ENCODE results near the gene WNT2B.

WNT2B gene

DNA sequence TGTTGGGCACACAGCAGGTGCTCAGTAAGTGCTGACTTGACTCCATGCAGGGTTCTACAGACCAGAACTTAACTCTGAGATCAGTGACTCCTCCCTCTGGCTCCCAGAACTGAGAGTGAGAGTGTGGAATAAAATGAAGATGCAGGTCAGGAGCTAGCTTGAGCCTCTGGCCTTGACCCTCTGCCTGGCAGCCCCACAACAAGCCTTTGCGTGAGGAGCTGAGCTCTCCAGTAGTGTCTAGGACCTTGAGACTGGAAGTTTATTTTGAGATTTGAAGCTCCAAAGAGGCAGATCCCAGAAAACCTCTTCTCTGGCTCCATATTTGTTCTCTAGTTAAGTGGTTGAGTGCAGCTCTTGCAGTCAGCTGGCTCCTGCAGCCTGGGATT lies 3.4 kb upstream of the WNT2B start:
- DNase-seq (ENCODE audit: low spot score), result no peak

DNA sequence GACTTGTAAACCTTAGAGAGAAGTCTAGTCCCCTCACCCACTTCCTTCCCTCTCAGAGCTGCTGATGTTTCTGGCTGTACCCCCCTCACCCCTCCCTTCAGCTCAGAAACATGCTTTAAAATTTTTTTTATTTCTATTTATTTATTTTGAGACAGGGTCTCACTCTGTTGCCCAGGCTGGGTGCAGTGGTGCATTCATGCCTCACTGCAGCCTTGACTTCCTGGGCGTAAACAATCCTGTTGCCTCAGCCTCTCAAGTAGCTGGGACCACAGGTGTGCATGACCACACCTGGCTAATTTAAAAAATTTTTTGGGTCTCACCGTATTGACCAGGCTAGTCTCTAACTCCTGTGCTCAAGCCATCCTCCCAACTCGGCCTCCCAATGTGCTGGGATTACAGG lies 2.9 kb upstream of the WNT2B start:
- DNase-seq (ENCODE audit: low spot score), result no peak

DNA sequence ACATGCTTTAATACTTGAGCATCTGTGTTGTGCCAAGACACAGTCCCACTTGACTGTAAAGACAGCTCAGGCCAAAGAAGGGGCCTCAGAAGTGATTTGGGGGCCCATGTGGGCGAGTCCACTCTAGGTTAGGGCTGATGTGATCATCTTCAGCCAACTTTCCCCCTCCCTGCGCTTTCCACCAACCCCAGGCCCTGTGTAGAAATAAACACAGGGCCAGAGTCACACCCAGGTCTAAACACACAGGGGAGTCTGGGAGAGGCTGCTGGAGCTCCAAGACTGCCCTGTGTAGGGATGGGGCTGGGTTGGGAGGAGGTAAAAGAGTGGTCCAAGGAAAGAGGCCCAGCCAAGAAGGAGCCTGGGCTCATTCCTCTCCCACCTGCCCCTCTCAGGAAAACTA lies 2.5 kb upstream of the WNT2B start:
- DNase-seq (ENCODE audit: low spot score), result no peak

DNA sequence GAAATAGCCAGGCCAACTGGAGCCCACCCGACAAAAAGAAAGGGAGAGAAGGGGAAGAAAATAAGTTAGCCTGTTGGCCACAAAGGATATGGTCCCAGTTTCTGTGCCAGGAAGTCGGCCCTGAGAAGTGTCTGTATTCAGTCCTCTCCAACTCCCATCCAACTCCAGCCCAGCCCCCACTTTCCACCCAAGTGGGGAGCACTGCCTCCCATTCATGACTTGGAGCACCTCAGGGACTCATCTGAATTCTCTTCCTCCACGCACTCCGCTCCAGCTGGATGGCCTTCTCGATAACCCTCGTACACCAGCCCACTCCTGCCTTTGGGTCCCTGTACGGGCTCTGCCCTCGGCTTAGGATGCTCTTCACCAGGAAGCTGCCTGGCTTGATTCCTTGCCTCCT lies 2.0 kb upstream of the WNT2B start:
- DNase-seq (ENCODE audit: low spot score), result no peak

DNA sequence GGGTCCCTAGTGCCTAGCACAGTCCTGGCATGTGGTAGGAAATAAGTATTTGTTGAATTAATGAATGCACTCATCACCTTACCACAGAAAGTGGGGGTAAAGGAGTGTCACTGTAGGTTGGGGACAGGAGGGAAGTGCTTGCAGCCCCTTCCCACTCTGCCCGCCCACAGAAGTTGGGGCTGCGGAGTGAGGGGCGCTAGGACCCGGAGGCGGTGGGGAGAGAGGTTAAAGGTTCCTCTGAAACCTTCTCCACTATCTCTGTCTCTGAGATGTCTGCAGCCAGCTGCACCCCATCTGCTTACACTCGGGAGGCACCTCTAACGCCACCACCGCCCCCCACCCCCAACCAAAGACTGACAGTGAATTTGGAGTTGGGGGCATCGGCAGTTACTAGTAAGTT lies 1.4 kb upstream of the WNT2B start:
- no peak for DNase-seq (ENCODE audit: low spot score)

DNA sequence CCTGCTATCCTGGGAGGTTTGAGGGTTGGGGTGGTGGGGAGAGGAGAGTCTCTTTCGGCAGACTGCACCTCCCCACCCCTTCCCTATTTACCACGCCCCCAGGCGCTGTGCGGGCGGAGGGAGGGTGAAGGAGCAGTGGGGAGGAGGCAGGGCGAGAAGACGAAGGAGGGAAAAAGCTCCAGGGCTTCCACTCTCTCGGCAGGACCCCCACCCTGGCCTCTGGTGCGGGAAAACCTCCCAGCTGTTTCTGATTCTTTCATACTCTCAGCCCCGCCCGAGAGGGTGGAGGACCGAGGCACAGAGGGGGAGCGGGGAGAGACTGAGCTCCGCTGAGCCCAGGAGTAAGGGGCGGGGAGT lies 866 bp upstream of the WNT2B start:
- DNase-seq (ENCODE audit: low spot score), result no peak

DNA sequence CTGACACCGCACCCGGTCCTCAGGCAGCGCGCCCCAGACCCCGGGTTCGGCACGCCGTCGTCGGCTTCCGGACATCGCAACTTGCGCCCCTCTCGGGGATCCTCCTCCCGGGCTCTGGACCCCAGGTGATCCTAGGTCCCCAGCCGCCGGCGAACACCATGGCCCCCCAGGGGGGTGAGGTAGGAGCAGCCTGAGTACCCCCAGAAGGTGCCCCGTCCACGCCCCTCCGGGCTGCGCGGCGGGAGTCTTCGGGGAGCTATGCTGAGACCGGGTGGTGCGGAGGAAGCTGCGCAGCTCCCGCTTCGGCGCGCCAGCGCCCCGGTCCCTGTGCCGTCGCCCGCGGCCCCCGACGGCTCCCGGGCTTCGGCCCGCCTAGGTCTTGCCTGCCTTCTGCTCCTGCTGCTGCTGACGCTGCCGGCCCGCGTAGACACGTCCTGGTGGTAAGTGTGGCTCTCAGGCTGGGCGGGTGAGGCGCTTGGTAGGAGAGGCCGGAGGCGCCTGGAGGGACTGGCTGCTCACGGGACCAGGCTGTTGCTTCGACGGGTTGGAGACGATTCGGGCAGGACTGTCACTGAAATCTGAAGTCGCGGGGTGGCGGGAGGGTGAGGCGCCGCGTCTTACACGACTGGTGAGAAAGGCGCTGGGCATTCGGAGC lies 367 bp downstream of the WNT2B start:
- no peak for DNase-seq (ENCODE audit: low spot score)

DNA sequence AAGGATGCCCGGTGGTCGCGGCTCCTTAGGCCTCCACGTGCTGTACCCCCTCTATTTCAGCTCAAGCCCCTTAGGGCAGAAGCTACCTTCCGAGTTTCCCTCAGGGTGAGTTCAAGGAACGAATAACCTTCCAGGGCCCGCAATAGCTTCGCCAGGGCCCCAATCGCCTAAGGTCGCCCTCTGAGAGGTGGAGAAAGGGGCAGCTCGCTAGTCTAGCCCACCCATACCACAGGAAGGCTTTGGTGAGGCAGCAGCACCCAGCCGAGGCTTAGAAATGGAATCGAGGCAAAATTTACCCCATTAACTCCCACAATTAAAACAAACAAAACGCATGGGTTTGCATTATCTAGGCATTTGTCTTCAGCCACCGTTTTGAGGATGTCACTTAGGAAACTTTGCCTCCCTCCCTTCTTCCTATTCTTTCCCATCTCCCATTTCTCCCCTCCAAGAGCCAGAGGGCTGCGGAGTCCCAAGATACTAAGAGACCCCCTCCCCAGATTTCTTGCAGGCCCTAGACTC lies 954 bp downstream of the WNT2B start:
- no peak for DNase-seq (ENCODE audit: low spot score)

GRCh38 chr1:112510340-112510739 lies 1.6 kb downstream of the WNT2B start:
- DNase-seq (ENCODE audit: low spot score), result no peak

- no peak for DNase-seq (ENCODE audit: low spot score)
Measured at GRCh38 chr1:112511897-112512296, 3.1 kb downstream of the WNT2B start.

DNA sequence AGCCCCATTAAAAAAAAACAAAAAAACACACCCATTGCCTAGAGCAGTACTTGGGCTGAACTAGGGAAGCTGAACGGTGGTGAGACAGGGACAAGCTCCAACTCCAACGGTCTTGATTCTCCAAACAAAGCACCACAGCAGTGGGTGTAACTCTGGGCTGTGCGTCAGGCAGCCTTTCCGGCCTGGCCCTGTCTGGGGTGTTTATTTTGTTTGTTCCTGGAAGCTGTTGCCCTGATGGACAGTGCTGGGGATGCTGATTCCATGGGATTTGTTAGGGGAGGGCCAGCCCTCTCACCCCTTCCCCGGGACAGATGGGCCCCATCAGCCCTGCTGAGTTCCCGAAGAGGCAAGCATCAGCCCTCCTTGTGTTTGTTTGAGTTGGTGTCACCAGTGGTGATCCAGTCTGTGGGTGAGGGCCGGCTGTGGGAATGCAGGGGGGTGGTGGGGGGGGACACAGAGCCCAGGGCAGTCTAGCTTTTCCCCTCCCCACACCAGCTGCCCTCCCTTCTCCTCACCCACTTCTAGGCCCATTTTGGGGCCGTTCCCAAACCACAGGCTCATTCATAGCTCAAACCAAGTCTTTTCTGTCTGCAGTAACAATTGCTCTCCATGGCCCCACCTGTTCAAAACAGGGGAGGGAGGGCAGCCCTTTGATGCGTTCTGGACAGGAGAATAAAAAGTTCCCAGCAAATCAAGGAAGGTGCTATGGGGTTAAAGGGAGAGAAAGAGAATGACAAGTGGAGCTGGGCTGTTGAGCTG lies 4.5 kb downstream of the WNT2B start:
- no peak for DNase-seq (ENCODE audit: low spot score)

DNA sequence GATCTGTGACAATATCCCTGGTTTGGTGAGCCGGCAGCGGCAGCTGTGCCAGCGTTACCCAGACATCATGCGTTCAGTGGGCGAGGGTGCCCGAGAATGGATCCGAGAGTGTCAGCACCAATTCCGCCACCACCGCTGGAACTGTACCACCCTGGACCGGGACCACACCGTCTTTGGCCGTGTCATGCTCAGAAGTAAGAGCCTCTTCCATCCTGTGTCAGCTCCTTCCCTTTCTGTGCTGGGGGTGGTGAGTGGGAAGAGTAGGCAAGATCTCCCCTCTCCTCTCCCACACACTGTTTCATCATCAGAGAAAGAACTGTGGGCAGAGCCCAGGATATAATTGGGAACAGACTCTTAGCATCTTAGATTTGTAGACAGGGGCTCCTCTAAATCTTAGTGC lies 6.1 kb downstream of the WNT2B start:
- no peak for DNase-seq (ENCODE audit: low spot score)

GRCh38 chr1:112515311-112516009 lies 6.7 kb downstream of the WNT2B start:
- no peak for DNase-seq (ENCODE audit: low spot score)

DNA sequence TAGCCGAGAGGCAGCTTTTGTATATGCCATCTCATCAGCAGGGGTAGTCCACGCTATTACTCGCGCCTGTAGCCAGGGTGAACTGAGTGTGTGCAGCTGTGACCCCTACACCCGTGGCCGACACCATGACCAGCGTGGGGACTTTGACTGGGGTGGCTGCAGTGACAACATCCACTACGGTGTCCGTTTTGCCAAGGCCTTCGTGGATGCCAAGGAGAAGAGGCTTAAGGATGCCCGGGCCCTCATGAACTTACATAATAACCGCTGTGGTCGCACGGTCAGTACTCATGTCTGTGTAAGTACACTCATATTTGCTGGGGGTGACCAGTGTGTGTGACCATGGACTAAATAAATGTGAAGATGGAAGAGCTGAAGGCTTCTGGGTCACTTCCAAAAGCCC lies 7.4 kb downstream of the WNT2B start:
- no peak for DNase-seq (ENCODE audit: low spot score)

DNA sequence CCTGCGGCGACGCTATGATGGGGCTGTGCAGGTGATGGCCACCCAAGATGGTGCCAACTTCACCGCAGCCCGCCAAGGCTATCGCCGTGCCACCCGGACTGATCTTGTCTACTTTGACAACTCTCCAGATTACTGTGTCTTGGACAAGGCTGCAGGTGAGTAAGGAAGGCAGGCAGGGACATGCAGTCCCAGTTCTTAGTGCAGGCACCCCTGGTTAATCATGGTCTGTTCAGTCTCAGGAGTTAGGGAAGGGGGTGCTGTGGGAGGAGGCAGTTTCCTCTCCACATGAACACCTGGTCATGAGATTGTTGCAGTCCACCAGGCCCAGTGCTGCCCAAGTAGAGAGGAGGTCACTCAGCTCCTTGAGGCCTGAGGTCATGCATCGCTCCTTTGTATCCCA lies 8.5 kb downstream of the WNT2B start:
- DNase-seq (ENCODE audit: low spot score), result no peak

GRCh38 chr1:112517646-112518045 lies 8.9 kb downstream of the WNT2B start:
- DNase-seq (ENCODE audit: low spot score), result no peak

DNA sequence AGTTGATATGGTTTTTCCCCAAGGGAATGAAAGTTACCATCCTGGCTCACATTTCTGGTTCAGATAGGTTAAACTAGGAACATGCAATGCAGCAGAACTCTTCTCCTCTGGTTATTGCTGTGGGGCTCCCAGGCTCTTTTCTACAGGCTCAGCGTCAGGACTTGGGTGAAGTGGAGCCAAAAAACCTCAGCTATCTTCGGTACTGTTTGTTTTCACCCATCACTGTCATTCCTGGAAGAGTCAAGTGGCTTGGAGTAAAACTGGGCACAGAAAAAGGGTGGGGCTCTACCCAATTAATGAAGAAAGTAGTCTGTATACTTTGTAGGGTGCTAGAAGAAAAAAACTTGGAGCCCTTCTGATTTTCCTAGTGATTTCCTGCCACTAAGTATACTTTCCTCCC lies 9.4 kb downstream of the WNT2B start:
- no peak for DNase-seq (ENCODE audit: low spot score)

DNA sequence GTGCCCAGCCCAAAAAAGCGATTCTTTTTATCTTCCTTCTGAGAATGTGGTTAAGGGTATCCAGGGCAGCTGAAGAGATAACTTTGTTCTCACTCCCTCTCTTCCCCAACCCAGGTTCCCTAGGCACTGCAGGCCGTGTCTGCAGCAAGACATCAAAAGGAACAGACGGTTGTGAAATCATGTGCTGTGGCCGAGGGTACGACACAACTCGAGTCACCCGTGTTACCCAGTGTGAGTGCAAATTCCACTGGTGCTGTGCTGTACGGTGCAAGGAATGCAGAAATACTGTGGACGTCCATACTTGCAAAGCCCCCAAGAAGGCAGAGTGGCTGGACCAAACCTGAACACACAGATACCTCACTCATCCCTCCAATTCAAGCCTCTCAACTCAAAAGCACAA lies 11.4 kb downstream of the WNT2B start:
- no peak for DNase-seq (ENCODE audit: low spot score)

DNA sequence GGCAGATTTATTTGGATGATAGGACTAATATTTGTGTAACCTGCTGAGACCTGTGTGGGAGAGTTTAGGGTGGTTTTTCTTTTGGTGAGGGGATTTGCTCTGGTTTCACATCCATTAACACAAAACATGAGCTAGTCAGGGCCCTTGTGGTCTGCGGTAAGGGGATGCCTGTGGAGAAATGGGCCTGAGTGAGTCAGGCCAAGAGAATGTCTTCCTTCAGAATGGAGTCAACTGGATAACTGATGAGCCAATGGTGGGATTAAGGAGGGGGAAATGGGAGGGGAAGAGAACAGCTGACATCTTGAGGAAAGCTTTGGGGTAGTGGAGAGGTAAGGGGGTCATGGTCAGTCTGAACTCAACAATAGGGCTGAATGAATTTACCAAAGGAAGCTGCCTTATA lies 13.9 kb downstream of the WNT2B start:
- no peak for DNase-seq (ENCODE audit: low spot score)

DNA sequence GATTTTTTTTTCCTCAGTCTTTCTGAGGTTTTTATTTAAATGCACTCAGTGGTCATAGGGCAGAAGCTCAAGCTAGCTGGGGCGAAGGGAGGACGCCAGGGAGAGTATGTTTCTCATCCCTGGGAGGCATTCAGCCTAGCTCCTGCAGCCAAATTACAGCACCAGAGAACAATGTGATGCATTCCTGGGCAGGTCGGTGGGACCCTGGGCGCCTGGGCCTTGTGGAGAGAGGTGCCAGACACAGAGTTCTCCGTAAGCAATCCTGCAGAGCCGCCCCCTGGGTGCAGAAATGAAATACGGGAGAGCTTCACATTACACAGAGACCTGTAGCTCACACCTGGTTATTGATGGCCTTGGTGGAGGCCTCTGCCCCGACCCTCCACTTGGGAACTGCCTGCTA lies 15.5 kb downstream of the WNT2B start:
- DNase-seq (ENCODE audit: low spot score), result no peak

GRCh38 chr1:112524986-112525385 lies 16.2 kb downstream of the WNT2B start:
- no peak for DNase-seq (ENCODE audit: low spot score)

DNA sequence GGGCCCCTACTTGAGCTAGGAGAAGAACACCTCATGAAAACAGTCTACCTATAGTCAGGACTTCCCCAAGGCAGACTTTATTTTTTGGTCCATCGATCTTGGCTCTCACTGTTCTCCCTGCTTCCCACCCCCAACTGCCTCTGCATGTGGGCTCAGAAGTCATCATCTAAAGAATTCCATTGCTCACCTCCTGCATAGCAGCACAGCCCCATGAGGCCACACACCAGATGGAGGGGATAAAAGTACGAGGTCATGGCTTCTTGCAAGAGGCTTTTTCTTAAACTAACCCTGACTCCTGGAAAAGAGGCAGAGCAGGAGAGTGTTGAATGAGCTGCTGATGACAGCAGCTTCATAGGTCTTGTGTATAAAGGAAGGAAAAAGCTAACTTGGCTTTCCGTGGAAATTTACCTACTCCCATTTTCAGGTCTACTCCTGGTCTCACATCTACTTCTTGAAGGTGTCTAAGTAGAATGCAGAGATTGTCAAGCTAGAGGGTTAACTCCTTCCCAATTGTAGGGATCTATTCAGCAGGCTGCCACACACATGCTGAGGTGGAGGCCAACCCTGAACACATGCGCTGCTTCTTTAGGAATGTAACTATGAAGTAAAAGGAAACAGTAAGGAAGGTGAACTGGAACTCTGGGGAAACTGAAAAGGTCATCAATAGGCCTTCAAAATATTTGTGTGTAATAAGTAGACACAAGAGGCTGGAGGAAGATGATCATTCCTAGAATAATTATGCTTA lies 18.7 kb downstream of the WNT2B start:
- DNase-seq (ENCODE audit: low spot score), result no peak

DNA sequence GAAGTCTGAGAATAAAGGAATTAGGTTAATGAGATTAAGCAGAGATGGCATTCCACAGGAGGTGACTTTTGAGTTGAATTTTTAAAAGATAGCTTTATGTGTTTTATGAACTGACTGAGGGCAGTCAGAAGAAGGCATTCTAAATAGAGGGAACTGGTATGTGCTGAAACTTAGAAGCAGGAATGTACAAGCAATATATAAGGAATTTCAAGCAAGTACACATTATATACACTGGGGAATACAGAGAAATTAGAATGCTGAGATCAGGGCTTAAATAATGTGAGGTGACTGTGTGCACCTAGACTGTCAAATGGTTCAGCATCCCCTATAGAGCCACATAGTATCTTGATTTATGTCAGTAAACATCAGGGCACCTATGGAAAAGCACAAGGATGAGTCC lies 19.3 kb downstream of the WNT2B start:
- no peak for DNase-seq (ENCODE audit: low spot score)
